Nephron progenitor cell (in vitro differentiated cells): ENCODE data around the gene CAMTA1.

Experiments used
- DNase-seq: peaks from one replicate; pipeline ENCODE4 v3.0.0; 2021
- H3K27ac Mint-ChIP-seq: 2 replicates; pipeline ENCODE4 v1.8.0; 2021; ENCODE audit warnings: mild to moderate bottlenecking, moderate library complexity, mixed read lengths
- H3K27me3 Mint-ChIP-seq: 2 replicates; pipeline ENCODE4 v1.8.0; 2021; ENCODE audit warnings: mild to moderate bottlenecking, low read depth, mixed read lengths; ENCODE audit not compliant: poor library complexity
- H3K36me3 Mint-ChIP-seq: 2 replicates; pipeline ENCODE4 v1.8.0; 2021; ENCODE audit warnings: low read depth, mixed read lengths
- H3K4me1 Mint-ChIP-seq: 2 replicates; pipeline ENCODE4 v1.8.0; 2021; ENCODE audit warnings: mixed read lengths
- H3K4me3 Mint-ChIP-seq: 2 replicates; pipeline ENCODE4 v1.8.0; 2021; ENCODE audit warnings: mild to moderate bottlenecking, moderate library complexity, mixed read lengths
- H3K9me3 Mint-ChIP-seq: 2 replicates; pipeline ENCODE4 v1.8.0; 2021; ENCODE audit warnings: mild to moderate bottlenecking, moderate library complexity, mixed read lengths
- TF ChIP-seq, protein P1 (sequence below): fragments of 200-600 bp; sonication (generic); IDR thresholded peaks from 2 replicates; pipeline ENCODE4 v1.5.0; 2021; ENCODE audit warnings: antibody characterized with exemption

CAMTA1 gene

DNA sequence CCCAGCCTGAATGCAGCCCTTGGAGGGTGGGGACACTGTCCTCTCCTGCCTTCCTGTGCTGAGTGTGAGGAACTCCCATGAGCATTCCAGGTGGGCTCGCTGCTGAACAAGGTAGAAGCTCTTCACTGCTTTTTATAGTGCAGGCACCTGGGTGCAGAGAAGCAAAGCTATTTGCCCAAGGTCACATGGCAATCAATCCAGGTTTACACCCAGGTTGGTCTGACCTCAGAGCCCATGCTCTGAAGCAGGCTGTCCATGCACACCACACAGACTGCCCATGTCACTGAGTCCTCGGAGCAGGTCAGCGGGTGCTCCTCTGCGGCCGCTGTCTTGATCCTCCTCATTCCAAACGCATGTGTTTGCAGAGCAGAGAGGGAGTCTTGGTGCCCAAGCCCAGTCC lies 662.5 kb downstream of the CAMTA1 start:
- Mint-ChIP-seq H3K27me3 (peaks cover 12% of the 10 kb centered on the region), H3K27ac (no peak overlapping the region), H3K9me3 (no peaks in the 10 kb centered on the region), H3K36me3 (no peaks in the 10 kb centered on the region), H3K4me3 (no peak overlapping the region), H3K4me1 (peaks cover 9% of the 10 kb centered on the region)
- TF ChIP-seq, protein P1, sequence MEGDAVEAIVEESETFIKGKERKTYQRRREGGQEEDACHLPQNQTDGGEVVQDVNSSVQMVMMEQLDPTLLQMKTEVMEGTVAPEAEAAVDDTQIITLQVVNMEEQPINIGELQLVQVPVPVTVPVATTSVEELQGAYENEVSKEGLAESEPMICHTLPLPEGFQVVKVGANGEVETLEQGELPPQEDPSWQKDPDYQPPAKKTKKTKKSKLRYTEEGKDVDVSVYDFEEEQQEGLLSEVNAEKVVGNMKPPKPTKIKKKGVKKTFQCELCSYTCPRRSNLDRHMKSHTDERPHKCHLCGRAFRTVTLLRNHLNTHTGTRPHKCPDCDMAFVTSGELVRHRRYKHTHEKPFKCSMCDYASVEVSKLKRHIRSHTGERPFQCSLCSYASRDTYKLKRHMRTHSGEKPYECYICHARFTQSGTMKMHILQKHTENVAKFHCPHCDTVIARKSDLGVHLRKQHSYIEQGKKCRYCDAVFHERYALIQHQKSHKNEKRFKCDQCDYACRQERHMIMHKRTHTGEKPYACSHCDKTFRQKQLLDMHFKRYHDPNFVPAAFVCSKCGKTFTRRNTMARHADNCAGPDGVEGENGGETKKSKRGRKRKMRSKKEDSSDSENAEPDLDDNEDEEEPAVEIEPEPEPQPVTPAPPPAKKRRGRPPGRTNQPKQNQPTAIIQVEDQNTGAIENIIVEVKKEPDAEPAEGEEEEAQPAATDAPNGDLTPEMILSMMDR = no peak
- DNase-seq = no peak

DNA sequence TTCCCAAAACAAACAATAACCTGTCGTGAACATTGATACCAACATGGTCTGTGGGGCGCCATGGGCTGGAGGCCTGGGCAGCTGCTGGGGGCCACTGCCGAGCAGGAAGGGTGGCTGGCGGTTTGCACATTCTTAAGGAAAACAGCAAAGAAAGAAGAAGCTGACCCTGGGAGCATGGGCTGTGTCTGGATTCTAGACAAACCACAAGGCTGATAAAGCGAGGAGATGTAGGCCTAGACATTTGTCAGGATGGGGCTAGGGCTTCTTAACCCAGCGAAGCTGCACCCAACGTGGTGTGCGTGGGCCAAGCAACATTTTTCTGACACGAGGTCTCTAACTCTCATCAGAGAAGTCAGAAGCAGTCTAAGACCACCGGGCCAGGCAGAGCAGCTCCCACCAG lies 663.7 kb downstream of the CAMTA1 start:
- H3K36me3 Mint-ChIP-seq = no peaks in the 10 kb centered on the region
- peaks cover 14% of the 10 kb centered on the region for H3K4me1 Mint-ChIP-seq
- TF ChIP-seq, protein P1 = no peak
- no peak overlapping the region for H3K4me3 Mint-ChIP-seq
- H3K9me3 Mint-ChIP-seq = no peaks in the 10 kb centered on the region
- no peak overlapping the region for H3K27ac Mint-ChIP-seq
- DNase-seq = no peak
- peaks cover 12% of the 10 kb centered on the region for H3K27me3 Mint-ChIP-seq

DNA sequence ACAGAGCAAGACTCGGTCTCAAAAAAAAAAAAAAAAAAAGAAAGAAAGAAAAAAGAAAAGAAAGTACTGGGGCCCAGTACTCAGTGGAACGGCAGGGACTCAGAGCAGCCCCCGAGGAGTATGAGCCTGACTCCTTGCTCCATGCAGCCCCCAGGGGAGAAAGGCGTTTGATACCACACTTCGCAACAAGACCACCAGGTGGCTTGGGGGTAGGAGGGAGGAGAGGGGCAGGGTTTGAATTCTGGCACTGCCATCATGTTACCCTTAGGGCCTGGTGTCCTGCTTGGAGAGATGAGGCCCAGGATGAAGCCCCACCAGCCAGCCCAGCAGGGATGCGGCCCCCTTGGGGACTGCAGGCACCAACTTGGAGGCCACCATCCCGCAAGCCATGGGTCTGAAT lies 664.5 kb downstream of the CAMTA1 start:
- Mint-ChIP-seq H3K27ac (no peak overlapping the region), H3K27me3 (peaks cover 12% of the 10 kb centered on the region), H3K4me1 (peaks cover 16% of the 10 kb centered on the region), H3K9me3 (no peaks in the 10 kb centered on the region), H3K4me3 (no peak overlapping the region), H3K36me3 (no peaks in the 10 kb centered on the region)
- TF ChIP-seq, protein P1 = no peak
- no peak for DNase-seq

DNA sequence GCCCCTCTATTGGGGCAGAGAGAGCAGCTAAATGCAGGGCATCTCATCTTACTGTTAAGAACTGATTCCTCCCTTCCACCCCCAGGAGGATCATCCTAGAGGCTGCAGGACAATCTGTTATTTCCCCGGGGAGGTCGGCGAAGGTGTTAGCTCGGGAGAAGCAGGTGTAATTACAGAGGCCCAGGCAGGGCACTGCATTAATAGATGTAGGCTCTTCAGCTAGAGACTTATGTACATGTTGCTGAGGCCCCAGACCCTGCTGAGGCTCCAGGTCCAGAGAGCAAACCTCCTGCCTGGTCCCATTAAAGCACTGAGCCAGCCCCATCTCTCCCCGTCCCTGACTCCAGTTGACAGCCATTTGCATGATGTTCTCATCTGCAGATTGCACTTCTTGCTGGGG lies 665.6 kb downstream of the CAMTA1 start:
- H3K4me1 Mint-ChIP-seq = peaks cover 23% of the 10 kb centered on the region
- no peak for DNase-seq

DNA sequence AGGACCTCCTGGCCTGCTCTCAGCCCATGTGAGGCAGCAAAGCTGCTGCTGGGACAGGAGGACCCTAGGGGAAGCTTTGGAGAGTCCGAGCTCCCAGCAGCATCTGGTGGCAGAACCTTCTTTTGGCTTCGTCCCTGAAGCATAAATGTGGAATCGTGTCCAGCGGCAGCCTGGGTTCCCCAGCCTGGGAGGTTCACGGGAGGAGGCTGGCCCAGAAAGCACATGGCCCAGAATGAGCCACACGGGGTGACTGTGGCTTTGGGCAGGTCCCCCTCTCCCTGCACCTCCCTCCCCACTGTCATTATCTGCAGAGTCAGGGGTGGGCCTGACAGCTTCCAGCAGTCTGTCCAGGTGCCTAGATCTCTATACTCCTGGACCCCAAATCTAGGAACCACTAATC lies 667.8 kb downstream of the CAMTA1 start:
- Mint-ChIP-seq H3K36me3 (no peaks in the 10 kb centered on the region), H3K27ac (no peak overlapping the region)
- DNase-seq = no peak

More for the DNA sequence above, 665.6 kb downstream of the CAMTA1 start:
- H3K27me3 Mint-ChIP-seq = peaks cover 12% of the 10 kb centered on the region
- no peaks in the 10 kb centered on the region for H3K36me3 Mint-ChIP-seq
- H3K4me3 Mint-ChIP-seq = no peak overlapping the region
- TF ChIP-seq, protein P1 = no peak
- no peak overlapping the region for H3K27ac Mint-ChIP-seq
- H3K9me3 Mint-ChIP-seq = no peaks in the 10 kb centered on the region

More for the DNA sequence above, 667.8 kb downstream of the CAMTA1 start:
- Mint-ChIP-seq H3K27me3 (peaks cover 12% of the 10 kb centered on the region), H3K4me1 (peaks cover 42% of the 10 kb centered on the region), H3K9me3 (no peaks in the 10 kb centered on the region), H3K4me3 (no peak overlapping the region)
- TF ChIP-seq, protein P1 = no peak
